Esophagus (tissue), 2 donors: Measurements from ENCODE around the gene FOXK1. TPM values are rescaled to one million over a fixed set of nuclear protein-coding genes. Genes with fewer than 3 reads are reported as not detected.
"Not testable (repeated sequence)": the region's sequence is repeated elsewhere in the genome, so short reads cannot be mapped to it uniquely, and the experiment has no call there.

ENCODE experiments used
- H3K27ac ChIP-seq, 2 donors: one replicate each; pipeline ENCODE4 v1.5.1; 2013; ENCODE audit warnings: low read depth in 2 of 2, mild to moderate bottlenecking in 2 of 2, inconsistent platforms in 1 of 2, low read length in 1 of 2, moderate library complexity in 1 of 2
- H3K27me3 ChIP-seq, 2 donors: one replicate each; pipeline ENCODE4 v1.6.1; 2013; ENCODE audit warnings: low read length in 2 of 2, control low read depth in 1 of 2, mild to moderate bottlenecking in 1 of 2; ENCODE audit not compliant: insufficient read depth in 2 of 2, control insufficient read depth in 1 of 2
- H3K36me3 ChIP-seq, 2 donors: one replicate each; pipeline ENCODE4 v1.6.1; 2013; ENCODE audit warnings: low read length in 1 of 2; ENCODE audit not compliant: control insufficient read depth in 2 of 2, insufficient read depth in 2 of 2
- H3K4me1 ChIP-seq, 2 donors: one replicate each; pipeline ENCODE4 v1.6.1; 2013; ENCODE audit warnings: low read length in 1 of 2; ENCODE audit not compliant: control insufficient read depth in 2 of 2, insufficient read depth in 2 of 2
- H3K4me3 ChIP-seq, 2 donors: one replicate each; pipeline ENCODE4 v1.5.1; 2013; ENCODE audit warnings: low read length in 2 of 2, mild to moderate bottlenecking in 2 of 2, low read depth in 1 of 2, moderate library complexity in 1 of 2
- H3K9me3 ChIP-seq, 2 donors: one replicate each; pipeline ENCODE4 v1.6.1; 2013; ENCODE audit warnings: mild to moderate bottlenecking in 2 of 2, low read depth in 1 of 2, low read length in 1 of 2, moderate library complexity in 1 of 2; ENCODE audit not compliant: control insufficient read depth in 2 of 2, insufficient read depth in 1 of 2
- WGBS, 2 donors: extraction: QIAGEN DNeasy Blood & Tissue Kit; methylation state at CpG; one replicate each; pipeline ENCODE4 v1.1.7; 2013; 5-methylcytosine and 5-hydroxymethylcytosine counted together
- polyA plus RNA-seq, 2 donors: library from polyadenylated mRNA; stranded (reverse); fragments of 200-250 nt; gene quantifications; one replicate each; pipeline ENCODE4 v1.2.3, GENCODE V29; 2013
- donor health status: healthy with polysubstance abuse.
- donor health status: Bipolar disorder and iron deficiency.

The FOXK1 gene
- polyA plus RNA-seq, 2 donors: 3.9 to 7.1 TPM

DNA sequence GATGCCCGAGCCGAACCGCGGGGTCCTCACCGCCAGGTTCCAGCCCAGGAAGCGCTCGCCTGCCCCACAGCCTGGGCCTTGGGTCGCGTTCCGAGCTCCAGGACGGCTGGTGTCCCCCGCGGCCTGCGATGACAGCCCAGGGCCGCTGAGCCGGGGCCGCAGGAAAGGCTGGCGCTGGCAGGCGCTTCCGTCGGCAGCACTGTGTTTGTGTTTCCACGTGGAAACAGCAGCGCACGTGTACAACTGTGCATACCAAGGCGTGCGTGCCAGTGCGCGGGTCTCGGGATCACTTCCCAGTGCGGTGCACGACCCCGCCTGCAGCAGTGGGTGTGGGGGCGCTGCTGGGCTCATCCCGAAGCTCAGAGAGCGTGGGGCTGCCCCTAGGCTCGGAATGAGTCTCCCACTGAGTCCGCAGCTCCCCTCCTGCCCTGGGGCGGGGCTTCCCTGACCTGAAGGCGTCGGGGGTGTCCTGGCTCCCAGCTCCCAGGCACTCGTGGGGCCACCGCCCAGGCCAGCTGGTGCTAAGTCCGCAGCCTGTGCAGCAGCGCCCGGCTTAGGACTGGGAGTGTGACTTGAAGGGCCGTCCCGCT is 110.5 kb downstream of the FOXK1 start:
- Histone ChIP-seq H3K9me3 (peaks cover 0 to 4% of the 10 kb centered on the region in 2 donors), H3K4me1 (peaks cover 0 to 3% of the 10 kb centered on the region in 2 donors), H3K36me3 (peaks cover 4 to 37% of the 10 kb centered on the region in 2 donors), H3K27ac (peak overlapping the region in 1 of 2 donors; percentile 11), H3K4me3 (peak overlapping the region; percentile 2 to 18), H3K27me3 (no peaks in the 10 kb centered on the region)
- 18 to 28% methylated on average over 47 of the region's 47 CpGs for WGBS, 2 donors

DNA sequence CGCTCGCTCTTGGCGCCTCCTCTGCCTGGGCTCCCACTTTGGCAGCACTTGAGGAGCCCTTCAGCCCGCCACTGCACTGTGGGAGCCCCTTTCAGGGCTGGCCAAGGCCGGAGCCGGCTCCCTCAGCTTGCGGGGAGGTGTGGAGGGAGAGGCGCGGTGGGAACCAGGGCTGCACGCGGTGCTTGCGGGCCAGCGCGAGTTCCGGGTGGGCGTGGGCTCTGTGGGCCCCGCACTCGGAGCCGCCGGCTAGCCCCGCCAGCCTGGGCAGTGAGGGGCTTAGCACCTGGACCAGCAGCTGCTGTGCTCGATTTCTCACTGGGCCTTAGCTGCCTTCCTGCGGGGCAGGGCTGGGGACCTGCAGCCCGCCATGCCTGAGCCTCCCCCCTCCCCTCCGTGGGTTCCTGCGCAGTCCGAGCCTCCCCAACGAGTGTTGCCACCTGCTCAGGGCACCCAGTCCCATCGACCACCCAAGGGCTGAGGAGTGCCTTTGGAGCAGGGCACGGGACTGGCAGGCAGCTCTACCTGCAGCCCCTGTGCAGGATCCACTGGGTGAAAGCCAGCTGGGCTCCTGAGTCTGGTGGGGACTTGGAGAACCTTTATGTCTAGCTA is 111.4 kb downstream of the FOXK1 start:
- H3K4me1 ChIP-seq, H3K27ac ChIP-seq, H3K9me3 ChIP-seq, H3K27me3 ChIP-seq, H3K4me3 ChIP-seq: not testable (repeated sequence)
- WGBS, 2 donors: 94% methylated on average over 27 to 30 of the region's 30 CpGs
- peaks cover 4 to 28% of the 10 kb centered on the region in 2 donors for H3K36me3 ChIP-seq

DNA sequence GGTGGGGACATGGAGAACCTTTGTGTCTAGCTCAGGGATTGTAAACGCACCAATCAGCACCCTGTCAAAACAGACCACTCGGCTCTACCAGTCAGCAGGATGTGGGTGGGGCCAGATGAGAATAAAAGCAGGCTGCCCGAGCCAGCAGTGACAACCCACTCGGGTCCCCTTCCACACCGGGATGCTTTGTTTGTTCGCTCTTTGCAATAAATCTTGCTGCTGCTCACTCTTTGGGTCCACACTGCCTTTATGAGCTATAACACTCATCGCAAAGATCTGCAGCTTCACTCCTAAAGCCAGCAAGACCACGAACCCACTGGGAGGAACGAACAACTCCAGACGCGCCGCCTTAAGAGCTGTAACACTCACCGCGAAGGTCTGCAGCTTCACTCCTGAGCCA is 112.1 kb downstream of the FOXK1 start:
- H3K4me1 ChIP-seq, H3K4me3 ChIP-seq, H3K9me3 ChIP-seq, H3K27ac ChIP-seq, H3K27me3 ChIP-seq: not testable (repeated sequence)
- whole genome bisulfite sequencing, 2 donors: 81 to 89% methylated on average over 14 of the region's 14 CpGs
- H3K36me3 ChIP-seq: peaks cover 4 to 21% of the 10 kb centered on the region in 2 donors

DNA sequence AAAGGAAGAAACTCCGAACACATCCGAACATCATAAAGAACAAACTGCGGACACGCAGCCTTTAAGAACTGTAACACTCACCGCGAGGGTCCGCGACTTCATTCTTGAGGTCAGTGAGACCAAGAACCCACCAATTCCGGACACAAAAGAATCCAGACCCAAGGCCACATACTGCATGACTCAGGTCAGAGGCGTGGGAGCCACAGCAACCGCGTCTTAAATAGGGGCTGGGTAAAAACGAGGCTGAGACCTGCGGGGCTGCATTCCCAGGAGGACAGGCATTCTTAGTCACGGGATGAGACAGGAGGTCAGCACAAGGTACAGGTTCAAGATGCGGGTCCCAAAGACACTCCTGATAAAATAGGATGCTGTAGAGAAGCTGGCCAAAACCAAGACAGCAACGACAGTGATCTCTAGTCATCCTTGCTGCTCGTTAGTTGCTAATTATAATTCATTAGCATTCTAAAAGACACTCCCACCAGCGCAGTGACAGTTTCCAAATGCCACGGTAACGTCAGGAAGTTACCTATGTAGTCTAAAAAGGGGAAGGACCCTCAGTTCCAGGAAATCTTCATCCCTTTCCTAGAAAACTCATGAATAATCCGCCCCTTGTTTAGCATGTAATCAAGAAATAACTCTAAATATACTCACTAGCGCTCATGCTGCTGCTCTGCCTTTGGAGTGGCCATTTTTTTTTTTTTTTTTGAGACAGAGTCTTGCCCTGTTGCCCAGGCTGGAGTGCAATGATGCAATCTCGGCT is 112.7 kb downstream of the FOXK1 start:
- H3K36me3 ChIP-seq: peaks cover 4 to 18% of the 10 kb centered on the region in 2 donors
- H3K27me3 ChIP-seq: no peaks in the 10 kb centered on the region
- H3K9me3 ChIP-seq: peaks cover 0 to 4% of the 10 kb centered on the region in 2 donors
- peaks cover 0 to 3% of the 10 kb centered on the region in 2 donors for H3K4me1 ChIP-seq
- 83 to 87% methylated on average over 24 of the region's 24 CpGs for WGBS, 2 donors
- H3K4me3 ChIP-seq: no peak overlapping the region
- H3K27ac ChIP-seq: no peak overlapping the region

DNA sequence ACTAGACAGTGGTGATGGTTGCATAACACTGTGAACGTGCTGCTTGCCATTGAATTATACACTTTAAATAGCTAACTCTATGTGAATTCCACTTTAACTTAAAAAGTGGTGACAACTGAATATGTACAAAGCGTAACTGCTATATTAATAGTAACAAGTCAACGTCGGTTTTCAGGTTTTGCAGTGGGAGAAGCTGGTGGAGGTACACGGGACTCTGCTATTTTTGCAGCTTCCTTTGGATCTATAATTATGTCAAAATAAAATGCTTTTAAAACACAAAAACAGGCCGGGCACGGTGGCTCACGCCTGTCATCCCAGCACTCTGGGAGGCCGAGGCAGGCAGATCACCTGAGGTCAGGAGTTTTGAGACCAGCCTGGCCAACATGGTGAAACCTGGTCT is 114.4 kb downstream of the FOXK1 start:
- H3K27ac ChIP-seq: no peak overlapping the region
- peaks cover 0 to 3% of the 10 kb centered on the region in 2 donors for H3K4me1 ChIP-seq
- 79 to 88% methylated on average over 9 of the region's 9 CpGs for WGBS, 2 donors
- peaks cover 0 to 3% of the 10 kb centered on the region in 2 donors for H3K36me3 ChIP-seq
- H3K27me3 ChIP-seq: no peaks in the 10 kb centered on the region
- H3K9me3 ChIP-seq: no peaks in the 10 kb centered on the region
- H3K4me3 ChIP-seq: no peak overlapping the region

DNA sequence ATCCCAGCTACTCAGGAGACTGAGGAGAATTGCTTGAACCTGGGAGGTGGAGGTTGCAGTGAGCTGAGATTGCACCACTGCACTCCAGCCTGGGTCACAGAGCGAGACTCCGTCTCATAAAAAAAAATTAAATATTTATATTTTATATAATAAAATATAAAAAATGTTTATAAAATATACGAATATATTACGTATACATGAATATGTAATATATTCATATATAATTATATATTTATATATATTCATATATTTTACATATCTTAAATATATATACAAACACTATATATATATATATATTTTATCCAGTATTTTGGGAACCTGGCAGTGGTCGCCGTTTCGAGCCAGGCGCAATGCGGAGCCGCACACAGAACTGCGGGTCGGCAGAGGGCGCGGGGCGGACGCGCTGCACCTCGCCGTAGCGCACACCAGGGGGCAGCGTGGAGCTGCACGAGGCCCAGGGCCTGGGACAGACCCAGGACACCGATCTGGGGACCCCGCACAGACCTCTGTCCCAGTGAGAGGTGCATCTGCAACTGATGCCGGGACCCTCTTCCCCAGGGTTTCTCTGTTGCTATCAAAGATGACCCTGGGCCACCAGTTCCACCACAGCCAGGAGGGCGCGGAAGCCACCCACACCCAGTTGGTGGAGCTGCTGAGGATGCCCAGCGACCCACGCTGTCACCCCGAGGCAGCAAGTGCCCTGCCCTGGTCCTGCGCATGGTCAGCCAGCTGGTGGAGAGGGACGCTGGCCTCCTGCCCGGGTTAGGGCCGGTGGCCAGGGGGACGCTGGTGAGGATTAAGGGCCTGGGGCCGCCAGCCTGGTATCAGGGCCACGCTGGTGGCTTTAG is 116.0 kb downstream of the FOXK1 start:
- no peaks in the 10 kb centered on the region for H3K27me3 ChIP-seq
- H3K27ac ChIP-seq: no peak overlapping the region
- no peaks in the 10 kb centered on the region for H3K9me3 ChIP-seq
- H3K4me3 ChIP-seq: no peak overlapping the region
- 37 to 39% methylated on average over 37 of the region's 37 CpGs for WGBS, 2 donors
- no peaks in the 10 kb centered on the region for H3K36me3 ChIP-seq
- no peaks in the 10 kb centered on the region for H3K4me1 ChIP-seq

DNA sequence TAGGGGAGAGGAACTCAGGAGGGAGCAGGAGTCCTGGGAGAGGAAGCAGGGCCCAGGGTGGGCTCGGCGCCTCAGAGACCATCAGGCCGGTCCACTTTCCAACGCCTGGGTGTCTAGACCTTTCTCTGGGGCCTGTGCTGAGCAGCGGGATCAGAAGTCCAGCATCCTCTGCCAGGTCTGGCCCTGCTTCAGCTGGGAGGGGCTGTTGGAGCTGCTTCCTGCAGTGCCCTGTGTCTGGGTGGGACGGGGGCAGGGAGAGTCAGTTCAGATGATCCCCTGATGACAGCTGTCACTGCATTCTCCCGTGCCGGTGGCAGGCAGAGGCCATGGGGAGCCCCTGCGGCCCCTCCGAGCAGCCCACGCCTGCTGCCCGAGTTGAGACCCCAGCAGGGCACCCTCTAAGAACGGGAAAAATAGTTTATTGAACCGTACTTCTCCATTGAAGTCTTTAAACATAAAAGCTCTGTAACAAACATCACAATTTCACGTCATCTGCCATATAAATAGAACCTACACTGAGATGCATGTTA is 116.7 kb downstream of the FOXK1 start:
- WGBS, 2 donors: 77 to 78% methylated on average over 15 of the region's 15 CpGs
- no peaks in the 10 kb centered on the region for H3K9me3 ChIP-seq

DNA sequence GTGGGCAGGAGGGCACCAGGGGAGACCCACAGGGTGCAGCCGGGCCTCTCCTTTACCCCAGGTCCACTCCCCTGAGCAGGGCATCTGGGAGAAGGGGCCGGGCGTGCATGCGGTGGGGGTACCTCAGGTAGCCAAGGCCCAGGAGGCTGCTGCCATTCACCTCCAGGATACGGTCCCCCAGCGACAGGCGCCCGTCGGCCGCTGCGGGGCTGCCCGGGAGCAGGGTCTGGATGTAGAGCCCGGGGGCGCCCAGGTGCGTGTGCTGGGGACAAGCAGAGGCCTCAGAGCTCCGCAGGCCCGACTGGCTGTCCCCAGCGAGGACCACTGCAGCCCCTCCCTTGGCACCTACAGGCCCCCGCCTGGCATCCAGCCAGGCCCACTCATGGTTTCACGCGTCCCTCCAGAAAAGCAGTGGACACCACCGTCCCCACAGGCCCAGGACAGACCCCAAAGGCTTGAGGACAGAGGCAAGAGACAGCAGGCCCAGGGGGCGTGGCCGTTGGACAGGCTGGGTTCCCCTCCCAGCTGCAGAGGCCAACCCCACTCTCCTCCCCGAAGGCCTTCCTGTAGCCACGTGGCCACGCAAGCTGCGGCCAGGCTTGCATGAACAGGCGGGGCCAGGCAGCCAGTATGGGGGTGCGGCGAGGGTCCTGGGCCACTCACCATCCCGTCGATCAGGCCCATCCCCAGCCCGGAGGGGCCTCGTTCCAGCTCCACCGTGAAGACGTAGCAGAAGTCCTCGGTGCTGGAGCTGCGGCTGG is 117.6 kb downstream of the FOXK1 start:
- 68 to 70% methylated on average over 36 to 39 of the region's 39 CpGs for WGBS, 2 donors
- no peak overlapping the region for H3K27ac ChIP-seq

More for the DNA sequence above, 116.7 kb downstream of the FOXK1 start:
- Histone ChIP-seq H3K27ac (no peak overlapping the region), H3K4me3 (no peak overlapping the region), H3K4me1 (no peaks in the 10 kb centered on the region), H3K36me3 (no peaks in the 10 kb centered on the region), H3K27me3 (no peaks in the 10 kb centered on the region)

More for the DNA sequence above, 117.6 kb downstream of the FOXK1 start:
- no peaks in the 10 kb centered on the region for H3K9me3 ChIP-seq
- H3K4me3 ChIP-seq: no peak overlapping the region
- H3K27me3 ChIP-seq: no peaks in the 10 kb centered on the region
- no peaks in the 10 kb centered on the region for H3K36me3 ChIP-seq
- H3K4me1 ChIP-seq: no peaks in the 10 kb centered on the region
